ENCODE data around the gene MRTFA.

MRTFA gene

GRCh38 chr22:40463683-40464082 lies 172.8 kb downstream of the MRTFA start:
- peak in 1 of 2 donors; percentile 11 for DNase-seq (ENCODE audit: low read depth in 2 of 2)

GRCh38 chr22:40463017-40463631 lies 173.4 kb downstream of the MRTFA start:
- DNase-seq (ENCODE audit: low read depth in 2 of 2): peak in 1 of 2 donors; percentile 51

- peak in 1 of 2 donors; percentile 9 for DNase-seq (ENCODE audit: low read depth in 2 of 2)
Observed at GRCh38 chr22:40462195-40462984, 174.1 kb downstream of the MRTFA start.

GRCh38 chr22:40453671-40454070 lies 182.8 kb downstream of the MRTFA start:
- DNase-seq (ENCODE audit: low read depth in 2 of 2): no peak

GRCh38 chr22:40452730-40453487 lies 183.6 kb downstream of the MRTFA start:
- DNase-seq (ENCODE audit: low read depth in 2 of 2): no peak

- no peak for DNase-seq (ENCODE audit: low read depth in 2 of 2)
Observed at GRCh38 chr22:40451210-40451609, 185.3 kb downstream of the MRTFA start.

- no peak for DNase-seq (ENCODE audit: low read depth in 2 of 2)
Observed at GRCh38 chr22:40450616-40451015, 185.9 kb downstream of the MRTFA start.

- no peak for DNase-seq (ENCODE audit: low read depth in 2 of 2)
Observed at GRCh38 chr22:40449676-40450035, 186.9 kb downstream of the MRTFA start.

- DNase-seq (ENCODE audit: low read depth in 2 of 2): no peak
Observed at GRCh38 chr22:40446203-40446602, 190.3 kb downstream of the MRTFA start.

GRCh38 chr22:40444178-40444831 lies 192.2 kb downstream of the MRTFA start:
- DNase-seq (ENCODE audit: low read depth in 2 of 2): no peak

GRCh38 chr22:40443732-40444131 lies 192.8 kb downstream of the MRTFA start:
- no peak for DNase-seq (ENCODE audit: low read depth in 2 of 2)

- no peak for DNase-seq (ENCODE audit: low read depth in 2 of 2)
Observed at GRCh38 chr22:40441761-40442390, 194.6 kb downstream of the MRTFA start.

- DNase-seq (ENCODE audit: low read depth in 2 of 2): no peak
Observed at GRCh38 chr22:40436505-40437431, 199.8 kb downstream of the MRTFA start.

GRCh38 chr22:40434745-40435144 lies 201.8 kb downstream of the MRTFA start:
- DNase-seq (ENCODE audit: low read depth in 2 of 2): no peak

- DNase-seq (ENCODE audit: low read depth in 2 of 2): no peak
Observed at GRCh38 chr22:40434106-40434505, 202.4 kb downstream of the MRTFA start.

GRCh38 chr22:40433416-40434090 lies 203.0 kb downstream of the MRTFA start:
- no peak for DNase-seq (ENCODE audit: low read depth in 2 of 2)

GRCh38 chr22:40432625-40433024 lies 203.9 kb downstream of the MRTFA start:
- DNase-seq (ENCODE audit: low read depth in 2 of 2): no peak

- DNase-seq (ENCODE audit: low read depth in 2 of 2): no peak
Observed at GRCh38 chr22:40432157-40432556, 204.4 kb downstream of the MRTFA start.

- no peak for DNase-seq (ENCODE audit: low read depth in 2 of 2)
Observed at GRCh38 chr22:40430991-40431390, 205.5 kb downstream of the MRTFA start.

- DNase-seq (ENCODE audit: low read depth in 2 of 2): no peak
Observed at GRCh38 chr22:40429481-40429880, 207.0 kb downstream of the MRTFA start.

All from stimulated activated CD4-positive, alpha-beta T cell treated with anti-CD3 and anti-CD28 coated beads, Interleukin-15, amount 100 ng/mL, for 48 hours (primary cell).